GM21367 (cell line): ENCODE results near the gene OR51B2.
A peak's percentile ranks its signal among the peaks of the same experiment; 100 is the strongest.

Source experiments
- ATAC-seq: cut with Tn5 transposase; IDR thresholded peaks from one replicate; pipeline ENCODE4 v1.9.1; 2021; ENCODE audit not compliant: unreplicated experiment

OR51B2 gene

GRCh38 chr11:5284637-5285036 lies 39.5 kb downstream of the OR51B2 start:
- ATAC-seq: no peak

DNA sequence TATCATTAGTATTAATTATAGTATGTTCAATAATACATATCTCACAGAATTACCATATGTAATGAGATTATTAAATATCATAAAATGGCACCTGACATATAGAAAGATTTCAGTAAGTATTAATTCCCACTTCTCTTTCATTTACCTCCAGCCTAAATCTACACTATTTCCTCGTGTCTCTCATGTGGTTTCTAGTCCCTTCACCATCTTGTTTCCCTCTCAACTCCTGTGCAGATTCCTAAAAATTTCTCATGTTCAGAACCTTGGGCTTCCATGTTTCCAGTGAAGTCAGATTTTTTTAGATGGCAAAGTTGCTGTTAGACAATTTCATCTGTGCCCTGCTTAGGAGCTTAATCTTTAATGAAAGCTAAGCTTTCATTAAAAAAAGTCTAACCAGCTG lies 40.2 kb downstream of the OR51B2 start:
- no peak for ATAC-seq

- ATAC-seq: no peak
Measured at GRCh38 chr11:5283086-5283485, 41.0 kb downstream of the OR51B2 start.

DNA sequence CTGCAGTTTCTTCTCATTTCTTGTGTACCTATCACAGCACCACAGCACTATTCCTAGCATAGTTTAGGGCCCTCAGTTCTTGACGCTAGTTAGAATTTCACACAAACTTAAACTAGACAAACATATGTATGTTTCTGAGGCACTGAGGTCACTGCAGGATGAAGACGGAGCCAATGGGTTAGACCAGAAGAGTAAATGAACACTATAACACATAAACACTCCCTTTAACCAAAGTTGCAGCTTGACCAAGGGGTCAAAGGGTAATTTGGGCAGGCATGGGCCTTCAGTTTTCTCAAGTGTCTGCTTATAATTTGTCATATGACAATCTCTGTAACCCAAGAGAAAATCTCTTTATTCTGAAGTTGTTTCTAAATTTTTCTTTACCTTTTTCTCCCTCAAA lies 41.5 kb downstream of the OR51B2 start:
- no peak for ATAC-seq

- ATAC-seq: no peak
Measured at GRCh38 chr11:5281596-5281995, 42.5 kb downstream of the OR51B2 start.

GRCh38 chr11:5280582-5281102 lies 43.5 kb downstream of the OR51B2 start:
- peak; percentile 83 for ATAC-seq

DNA sequence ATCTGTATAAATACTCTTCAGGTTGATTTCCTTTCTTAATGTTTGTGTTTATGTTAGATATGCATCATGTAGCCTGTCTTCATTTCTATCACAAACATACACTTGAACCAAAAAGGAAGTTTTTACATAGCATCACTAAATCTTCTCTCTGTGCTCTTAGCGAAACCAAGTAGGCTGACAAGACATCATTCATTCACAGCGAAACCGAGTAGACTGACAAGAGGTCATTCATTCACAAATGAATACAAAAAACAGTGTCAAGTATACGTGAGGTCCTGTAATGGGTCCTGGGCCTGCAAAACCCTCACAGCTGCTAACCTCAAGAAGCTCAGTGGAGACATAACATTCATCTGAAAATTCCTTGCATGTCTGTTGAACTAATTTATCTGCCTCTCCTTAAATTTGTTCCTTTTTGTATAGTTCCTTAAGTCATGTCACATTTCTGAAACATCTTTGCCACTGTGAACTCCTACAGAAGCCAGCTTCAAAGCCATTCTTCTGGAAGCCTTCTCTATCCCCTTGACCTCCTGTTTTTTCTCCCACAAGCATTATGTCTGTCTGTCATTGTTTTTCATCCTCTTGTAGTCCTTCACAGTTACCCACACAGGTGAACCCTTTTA lies 44.5 kb downstream of the OR51B2 start:
- no peak for ATAC-seq

DNA sequence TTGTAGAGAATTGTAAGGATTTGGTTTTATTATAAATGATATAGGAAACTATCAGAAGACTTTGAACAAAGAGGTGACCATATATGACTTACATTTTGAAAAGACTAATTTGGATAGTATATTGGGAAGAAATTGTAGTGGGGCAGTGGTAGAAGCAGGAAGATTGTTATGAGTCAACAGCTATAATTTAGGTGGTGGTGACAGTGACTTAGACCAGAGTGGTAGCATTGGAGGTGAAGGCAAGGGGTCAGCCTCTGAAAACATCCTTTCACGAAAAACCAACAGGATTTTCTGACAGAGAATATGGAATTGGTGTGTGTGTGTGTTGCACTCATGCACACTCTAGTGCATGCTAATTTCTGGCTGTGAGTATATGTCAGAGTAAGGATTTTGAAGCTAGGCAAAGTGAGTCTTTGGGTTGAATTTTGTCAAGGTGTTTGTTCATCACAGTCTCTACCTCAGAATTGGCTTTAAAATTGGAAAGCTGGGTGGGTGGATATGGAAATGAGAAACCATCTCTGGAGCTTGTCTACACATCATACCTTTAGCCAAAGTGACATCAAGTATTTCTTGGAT lies 46.2 kb downstream of the OR51B2 start:
- no peak for ATAC-seq

- no peak for ATAC-seq
Measured at GRCh38 chr11:5276697-5277096, 47.4 kb downstream of the OR51B2 start.

DNA sequence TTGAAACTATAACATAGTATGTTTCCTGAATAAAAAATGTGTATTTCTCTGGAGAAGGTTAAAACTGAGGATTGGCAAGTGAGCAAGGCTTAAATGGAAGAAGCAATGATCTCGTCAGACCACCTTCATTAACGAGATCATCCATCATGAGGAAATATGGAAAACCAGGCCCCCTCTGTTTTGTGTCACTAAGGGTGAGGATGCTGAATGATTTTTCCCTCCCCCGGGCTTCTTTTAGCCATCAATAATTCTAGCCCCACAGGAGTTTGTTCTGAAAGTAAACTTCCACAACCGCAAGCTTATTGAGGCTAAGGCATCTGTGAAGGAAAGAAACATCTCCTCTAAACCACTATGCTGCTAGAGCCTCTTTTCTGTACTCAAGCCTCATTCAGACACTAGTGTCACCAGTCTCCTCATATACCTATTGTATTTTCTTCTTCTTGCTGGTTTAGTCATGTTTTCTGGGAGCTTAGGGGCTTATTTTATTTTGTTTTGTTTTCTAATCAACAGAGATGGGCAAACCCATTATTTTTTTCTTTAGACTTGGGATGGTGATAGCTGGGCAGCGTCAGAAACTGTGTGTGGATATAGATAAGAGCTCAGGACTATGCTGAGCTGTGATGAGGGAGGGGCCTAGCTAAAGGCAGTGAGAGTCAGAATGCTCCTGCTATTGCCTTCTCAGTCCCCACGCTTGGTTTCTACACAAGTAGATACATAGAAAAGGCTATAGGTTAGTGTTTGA lies 48.6 kb downstream of the OR51B2 start:
- ATAC-seq: no peak

GRCh38 chr11:5274395-5274794 lies 49.7 kb downstream of the OR51B2 start:
- ATAC-seq: no peak
